ENCODE measurements around the gene DGAT2L6. TPM values are rescaled to one million over a fixed set of nuclear protein-coding genes. Genes with fewer than 3 reads are reported as not detected.
A peak's percentile ranks its signal among the peaks of the same experiment; 100 is the strongest.

DGAT2L6 gene
- total RNA-seq: not detected

GRCh38 chrX:70176938-70177533 lies at the start of gene DGAT2L6:
Gene DGAT2L6, plus strand, starts transcription at chrX:70177483. Its CDS starts 100 bp downstream, at chrX:70177583.
- DNase-seq: no peak
- Histone ChIP-seq H3K4me3 (no peak within 1 kb of the TSS), H3K36me3 (no peaks in the 10 kb centered on the region), H3K27me3 (no peaks in the 10 kb centered on the region), H3K27ac (no peak within 1 kb of the TSS), H3K9me3 (no peaks in the 10 kb centered on the region), H3K4me1 (no peaks in the 10 kb centered on the region)
- TF ChIP-seq CTCF (IDR thresholded peaks at IDR 0.05) (no peak), POLR2A (IDR thresholded peaks at IDR 0.05) (no peak)

GRCh38 chrX:70128071-70128470 lies 49.2 kb upstream of the DGAT2L6 start:
- H3K4me3 ChIP-seq: no peak overlapping the region
- no peaks in the 10 kb centered on the region for H3K4me1 ChIP-seq
- DNase-seq: no peak
- no peaks in the 10 kb centered on the region for H3K27me3 ChIP-seq
- H3K9me3 ChIP-seq: no peaks in the 10 kb centered on the region
- TF ChIP-seq CTCF (IDR thresholded peaks at IDR 0.05) (no peak), POLR2A (IDR thresholded peaks at IDR 0.05) (no peak)
- H3K27ac ChIP-seq: no peak overlapping the region
- H3K36me3 ChIP-seq: no peaks in the 10 kb centered on the region

GRCh38 chrX:70129816-70130215 lies 47.5 kb upstream of the DGAT2L6 start:
- DNase-seq: no peak
- H3K27me3 ChIP-seq: no peaks in the 10 kb centered on the region
- TF ChIP-seq POLR2A (IDR thresholded peaks at IDR 0.05) (no peak), CTCF (IDR thresholded peaks at IDR 0.05) (peak in 3 of 6 experiments; percentile 21 to 29 (median 28))
- H3K27ac ChIP-seq: no peak overlapping the region
- no peak overlapping the region for H3K4me3 ChIP-seq
- no peaks in the 10 kb centered on the region for H3K9me3 ChIP-seq
- H3K4me1 ChIP-seq: peaks cover 0 to 4% (median 0%) of the 10 kb centered on the region in 4 donors
- no peaks in the 10 kb centered on the region for H3K36me3 ChIP-seq

GRCh38 chrX:70132224-70132623 lies 45.1 kb upstream of the DGAT2L6 start:
- Histone ChIP-seq H3K27ac (peak overlapping the region in 1 of 4 donors; percentile 77), H3K4me1 (peaks cover 0 to 11% (median 0%) of the 10 kb centered on the region in 4 donors), H3K27me3 (no peaks in the 10 kb centered on the region), H3K36me3 (no peaks in the 10 kb centered on the region), H3K4me3 (no peak overlapping the region), H3K9me3 (no peaks in the 10 kb centered on the region)
- DNase-seq: no peak
- TF ChIP-seq CTCF (IDR thresholded peaks at IDR 0.05) (no peak), POLR2A (IDR thresholded peaks at IDR 0.05) (no peak)

- H3K27ac ChIP-seq: peak overlapping the region; percentile 77 to 87 (median 85)
- TF ChIP-seq POLR2A (IDR thresholded peaks at IDR 0.05) (no peak), CTCF (IDR thresholded peaks at IDR 0.05) (no peak)
Observed at GRCh38 chrX:70132877-70133302, 44.4 kb upstream of the DGAT2L6 start.

More at GRCh38 chrX:70132877-70133302, 44.4 kb upstream of the DGAT2L6 start:
- H3K4me3 ChIP-seq: peak overlapping the region; percentile 55 to 82 (median 66)
- no peaks in the 10 kb centered on the region for H3K27me3 ChIP-seq
- no peak for DNase-seq
- H3K36me3 ChIP-seq: no peaks in the 10 kb centered on the region
- H3K9me3 ChIP-seq: no peaks in the 10 kb centered on the region
- peaks cover 0 to 11% (median 0%) of the 10 kb centered on the region in 4 donors for H3K4me1 ChIP-seq
